Mesendoderm (in vitro differentiated cells): ENCODE data around the gene CUL9.

Experiments
- DNase-seq: peaks from one replicate; pipeline ENCODE4 v3.0.0; 2013
- H2AK5ac ChIP-seq: 2 replicates; pipeline ENCODE4 v1.6.1; 2013; ENCODE audit warnings: low read length, inconsistent platforms
- H2BK120ac ChIP-seq: 2 replicates; pipeline ENCODE4 v1.6.1; 2013; ENCODE audit warnings: low read depth, mild to moderate bottlenecking, low read length, moderate library complexity, mixed read lengths
- H2BK15ac ChIP-seq: replicated peaks from 2 replicates; pipeline ENCODE4 v1.6.1; 2013; ENCODE audit warnings: low read depth, mild to moderate bottlenecking, moderate library complexity
- H2BK5ac ChIP-seq: 2 replicates; pipeline ENCODE4 v1.6.1; 2013; ENCODE audit warnings: low read length, inconsistent platforms
- H3K18ac ChIP-seq: 2 replicates; pipeline ENCODE4 v1.6.1; 2013; ENCODE audit warnings: mild to moderate bottlenecking, low read length, mixed read lengths
- H3K23ac ChIP-seq: one replicate; pipeline ENCODE4 v1.6.1; 2013; ENCODE audit warnings: low read length
- H3K27ac ChIP-seq: 2 replicates; pipeline ENCODE4 v1.5.1; 2013; ENCODE audit warnings: low read depth, mild to moderate bottlenecking, inconsistent platforms, low read length, moderate library complexity
- H3K27me3 ChIP-seq: 2 replicates; pipeline ENCODE4 v1.6.1; 2013; ENCODE audit warnings: low read length, control low read depth, mild to moderate bottlenecking, inconsistent platforms; ENCODE audit not compliant: insufficient read depth, poor library complexity
- H3K36me3 ChIP-seq: 2 replicates; pipeline ENCODE4 v1.6.1; 2013; ENCODE audit warnings: low read length, inconsistent platforms; ENCODE audit not compliant: control insufficient read depth, insufficient read depth
- H3K4ac ChIP-seq: one replicate; pipeline ENCODE4 v1.6.1; 2013; ENCODE audit warnings: low read depth, mild to moderate bottlenecking, low read length, moderate library complexity
- H3K4me1 ChIP-seq: 2 replicates; pipeline ENCODE4 v1.6.1; 2013; ENCODE audit warnings: low read depth, low read length, inconsistent platforms; ENCODE audit not compliant: control insufficient read depth
- H3K4me2 ChIP-seq: 2 replicates; pipeline ENCODE4 v1.6.1; 2013; ENCODE audit warnings: low read length
- H3K4me3 ChIP-seq: 2 replicates; pipeline ENCODE4 v1.5.1; 2013; ENCODE audit warnings: mild to moderate bottlenecking, low read length
- H3K56ac ChIP-seq: one replicate; pipeline ENCODE4 v1.6.1; 2013; ENCODE audit warnings: low read length
- H3K79me1 ChIP-seq: 2 replicates; pipeline ENCODE4 v1.6.1; 2013; ENCODE audit warnings: low read length, inconsistent platforms
- H3K79me2 ChIP-seq: 2 replicates; pipeline ENCODE4 v1.6.1; 2013; ENCODE audit warnings: mild to moderate bottlenecking, low read length; ENCODE audit not compliant: control insufficient read depth, insufficient read depth
- H3K9ac ChIP-seq: 2 replicates; pipeline ENCODE4 v1.6.1; 2013; ENCODE audit warnings: low read length, inconsistent platforms
- H4K5ac ChIP-seq: one replicate; pipeline ENCODE4 v1.6.1; 2013; ENCODE audit warnings: low read length
- H4K8ac ChIP-seq: one replicate; pipeline ENCODE4 v1.6.1; 2013; ENCODE audit warnings: low read depth, mild to moderate bottlenecking, control low read depth, low read length, moderate library complexity
- WGBS: extraction: QIAGEN DNeasy Blood & Tissue Kit; methylation state at CpG from one replicate; pipeline ENCODE4 v1.1.7; 2013; ENCODE audit warnings: low lambda C conversion rate, missing lambda C conversion rate; ENCODE audit not compliant: insufficient coverage; ENCODE audit errors: extremely low coverage; 5-methylcytosine and 5-hydroxymethylcytosine counted together

The CUL9 gene

GRCh38 chr6:43254138-43254817 lies 72.3 kb downstream of the CUL9 start:
- Histone ChIP-seq H3K23ac (no peak overlapping the region), H3K4ac (no peak overlapping the region), H2BK15ac (no peak overlapping the region), H3K4me2 (no peak overlapping the region), H4K5ac (no peak overlapping the region), H3K27me3 (no peaks in the 10 kb centered on the region), H2AK5ac (no peak overlapping the region), H3K4me1 (no peaks in the 10 kb centered on the region), H3K18ac (no peak overlapping the region), H2BK5ac (no peak overlapping the region), H3K79me1 (no peaks in the 10 kb centered on the region), H2BK120ac (no peak overlapping the region), H3K56ac (no peak overlapping the region), H3K4me3 (no peak overlapping the region), H3K9ac (no peak overlapping the region), H4K8ac (no peak overlapping the region), H3K36me3 (no peaks in the 10 kb centered on the region), H3K79me2 (no peaks in the 10 kb centered on the region), H3K27ac (no peak overlapping the region)
- DNase-seq, result no peak
- no CpG with 5 or more reads among the region's 15 CpGs for WGBS

DNA sequence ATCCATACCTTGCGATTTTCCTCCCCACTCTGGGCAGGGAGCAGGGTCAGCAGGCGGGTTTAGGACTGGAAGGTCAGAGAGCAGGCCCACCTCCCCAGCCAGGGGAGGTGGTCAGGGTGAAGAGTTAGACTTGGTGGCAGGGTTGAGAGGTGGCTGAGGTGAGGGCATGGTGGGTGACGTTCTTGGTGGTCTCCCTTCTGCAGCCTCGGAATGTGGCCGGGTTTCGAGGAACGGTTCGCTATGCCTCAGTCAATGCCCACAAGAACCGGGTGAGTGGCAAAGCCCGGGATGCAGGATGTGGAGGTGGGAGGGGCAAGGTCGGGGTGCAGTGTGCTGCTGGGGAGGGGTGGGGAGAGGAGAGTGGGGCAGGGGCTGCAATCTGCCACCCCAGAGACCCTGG lies 72.8 kb downstream of the CUL9 start:
- no peak overlapping the region for H3K4me3 ChIP-seq
- DNase-seq, result no peak
- WGBS, result no CpG with 5 or more reads among the region's 11 CpGs
- no peaks in the 10 kb centered on the region for H3K79me1 ChIP-seq
- no peaks in the 10 kb centered on the region for H3K36me3 ChIP-seq
- no peak overlapping the region for H2BK15ac ChIP-seq
- no peak overlapping the region for H3K18ac ChIP-seq
- no peaks in the 10 kb centered on the region for H3K27me3 ChIP-seq
- H4K8ac ChIP-seq, result no peak overlapping the region
- H3K9ac ChIP-seq, result no peak overlapping the region
- no peak overlapping the region for H3K27ac ChIP-seq
- H3K79me2 ChIP-seq, result no peaks in the 10 kb centered on the region
- H2AK5ac ChIP-seq, result no peak overlapping the region
- H3K23ac ChIP-seq, result no peak overlapping the region
- H4K5ac ChIP-seq, result no peak overlapping the region
- H3K56ac ChIP-seq, result no peak overlapping the region
- H3K4me2 ChIP-seq, result no peak overlapping the region
- no peaks in the 10 kb centered on the region for H3K4me1 ChIP-seq
- H3K4ac ChIP-seq, result no peak overlapping the region
- no peak overlapping the region for H2BK5ac ChIP-seq
- H2BK120ac ChIP-seq, result no peak overlapping the region

DNA sequence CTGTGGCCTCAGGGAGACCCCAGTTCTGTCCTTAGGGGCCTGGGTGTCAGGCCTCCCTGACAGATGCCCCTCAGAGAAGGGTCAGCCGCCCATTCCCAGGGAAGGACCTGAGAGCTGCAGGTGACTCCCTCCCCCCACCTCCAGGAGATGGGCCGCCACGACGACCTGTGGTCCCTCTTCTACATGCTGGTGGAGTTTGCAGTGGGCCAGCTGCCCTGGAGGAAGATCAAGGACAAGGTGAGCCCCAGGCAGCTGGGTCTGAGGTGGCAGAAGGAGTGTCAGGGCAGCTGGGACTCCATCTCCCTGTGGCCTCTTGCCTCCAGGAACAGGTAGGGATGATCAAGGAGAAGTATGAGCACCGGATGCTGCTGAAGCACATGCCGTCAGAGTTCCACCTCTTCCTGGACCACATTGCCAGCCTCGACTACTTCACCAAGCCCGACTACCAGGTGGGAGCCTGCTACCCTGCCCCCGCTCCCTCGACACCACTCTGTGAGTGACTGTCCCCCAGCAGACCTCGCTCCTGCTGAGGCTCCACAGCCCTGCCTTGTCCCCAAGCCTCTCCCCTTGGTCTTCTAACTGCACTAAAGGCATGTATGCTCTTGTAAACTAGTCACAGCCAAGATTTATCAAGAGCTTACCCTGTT lies 73.5 kb downstream of the CUL9 start:
- no peak overlapping the region for H3K4me3 ChIP-seq
- no peak overlapping the region for H3K4ac ChIP-seq
- H2BK15ac ChIP-seq, result no peak overlapping the region
- DNase-seq, result no peak
- no peak overlapping the region for H3K23ac ChIP-seq
- H2AK5ac ChIP-seq, result no peak overlapping the region
- H3K4me1 ChIP-seq, result no peaks in the 10 kb centered on the region
- no peaks in the 10 kb centered on the region for H3K27me3 ChIP-seq
- H3K18ac ChIP-seq, result no peak overlapping the region
- H3K56ac ChIP-seq, result no peak overlapping the region
- H2BK120ac ChIP-seq, result no peak overlapping the region
- H3K4me2 ChIP-seq, result no peak overlapping the region
- no peak overlapping the region for H4K5ac ChIP-seq
- H3K27ac ChIP-seq, result no peak overlapping the region
- H3K36me3 ChIP-seq, result no peaks in the 10 kb centered on the region
- no peak overlapping the region for H3K9ac ChIP-seq
- no peaks in the 10 kb centered on the region for H3K79me2 ChIP-seq
- no peak overlapping the region for H2BK5ac ChIP-seq
- H3K79me1 ChIP-seq, result no peaks in the 10 kb centered on the region
- WGBS, result no CpG with 5 or more reads among the region's 11 CpGs
- no peak overlapping the region for H4K8ac ChIP-seq

DNA sequence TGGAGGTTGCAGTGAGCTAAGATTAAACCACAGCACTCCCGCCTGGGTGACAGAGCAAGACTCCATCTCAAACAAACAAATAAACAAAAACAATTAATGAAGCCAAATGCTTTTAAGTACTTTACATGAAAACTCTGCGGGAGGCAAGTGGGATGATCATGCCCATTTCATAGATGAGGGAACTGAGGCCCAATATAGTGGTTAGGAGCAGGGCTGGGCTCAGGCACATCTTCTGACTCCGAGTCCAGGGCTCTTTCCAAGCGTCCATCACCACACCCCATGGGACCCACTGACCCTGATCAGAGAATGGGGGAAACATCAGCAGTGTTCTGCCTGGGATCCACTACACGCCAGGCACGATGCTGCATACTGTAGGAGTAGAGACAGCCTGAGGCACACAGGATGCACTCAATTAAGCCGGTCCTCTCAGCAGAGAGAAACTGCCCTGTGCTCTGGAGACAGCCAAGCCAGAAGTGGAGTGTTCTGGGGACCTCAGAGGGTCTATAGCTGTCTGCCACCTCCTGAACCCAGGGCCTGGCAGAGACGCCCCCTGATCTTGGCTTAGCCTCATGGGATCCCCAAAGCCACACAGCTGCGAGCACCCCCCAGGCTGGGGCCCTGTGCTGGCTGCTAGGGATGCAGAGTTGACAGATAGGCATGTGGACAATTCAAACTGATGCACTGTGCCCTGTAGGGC lies 74.8 kb downstream of the CUL9 start:
- no peaks in the 10 kb centered on the region for H3K36me3 ChIP-seq
- H3K27me3 ChIP-seq, result no peaks in the 10 kb centered on the region
- H3K4me1 ChIP-seq, result no peaks in the 10 kb centered on the region
- H3K4ac ChIP-seq, result no peak overlapping the region
- no peak overlapping the region for H3K23ac ChIP-seq
- no peak overlapping the region for H3K56ac ChIP-seq
- H3K18ac ChIP-seq, result no peak overlapping the region
- H2AK5ac ChIP-seq, result no peak overlapping the region
- no peak overlapping the region for H2BK5ac ChIP-seq
- H3K4me2 ChIP-seq, result no peak overlapping the region
- H2BK15ac ChIP-seq, result no peak overlapping the region
- no peak overlapping the region for H3K27ac ChIP-seq
- H3K4me3 ChIP-seq, result no peak overlapping the region
- no peak overlapping the region for H4K5ac ChIP-seq
- H4K8ac ChIP-seq, result no peak overlapping the region
- no peak overlapping the region for H3K9ac ChIP-seq
- no CpG with 5 or more reads among the region's 9 CpGs for WGBS
- no peak overlapping the region for H2BK120ac ChIP-seq
- H3K79me2 ChIP-seq, result no peaks in the 10 kb centered on the region
- DNase-seq, result no peak
- H3K79me1 ChIP-seq, result no peaks in the 10 kb centered on the region

DNA sequence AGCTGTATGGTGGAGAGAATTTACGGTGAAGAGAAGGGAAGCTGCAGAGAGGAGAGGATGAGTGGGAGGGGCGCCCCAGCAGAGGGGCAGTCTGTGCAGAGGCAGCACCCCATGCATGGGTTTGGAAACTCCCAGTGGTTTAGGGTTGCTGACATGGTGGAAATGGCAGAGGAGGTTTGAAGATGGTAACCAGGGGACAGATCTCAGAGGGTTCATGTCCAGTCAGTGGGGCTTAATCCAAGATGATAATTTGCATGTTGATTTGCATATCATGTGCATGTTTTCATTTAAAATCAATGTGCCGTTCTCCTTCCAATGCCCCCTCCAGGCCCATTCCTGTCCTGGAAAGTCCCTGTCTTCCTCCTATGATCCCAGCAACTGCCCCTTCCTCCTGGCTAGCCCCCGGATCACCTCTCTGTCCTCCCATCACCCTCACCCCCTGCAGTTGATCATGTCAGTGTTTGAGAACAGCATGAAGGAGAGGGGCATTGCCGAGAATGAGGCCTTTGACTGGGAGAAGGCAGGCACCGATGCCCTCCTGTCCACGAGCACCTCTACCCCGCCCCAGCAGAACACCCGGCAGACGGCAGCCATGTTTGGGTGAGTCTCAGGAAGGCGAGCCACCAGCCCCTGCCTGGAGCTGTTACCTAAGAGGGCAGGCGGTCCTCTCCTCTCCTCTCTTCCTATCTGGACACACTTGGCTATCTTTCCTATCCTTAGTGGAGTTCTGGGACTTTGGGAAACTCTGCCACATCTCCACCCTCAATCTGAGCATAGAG lies 75.6 kb downstream of the CUL9 start:
- no peak for DNase-seq
- H4K8ac ChIP-seq, result no peak overlapping the region
- no peaks in the 10 kb centered on the region for H3K79me2 ChIP-seq
- H3K18ac ChIP-seq, result no peak overlapping the region
- H2BK5ac ChIP-seq, result no peak overlapping the region
- peak overlapping the region; percentile 15 for H3K56ac ChIP-seq
- H3K9ac ChIP-seq, result no peak overlapping the region
- H3K36me3 ChIP-seq, result no peaks in the 10 kb centered on the region
- no peak overlapping the region for H3K4ac ChIP-seq
- no peak overlapping the region for H3K23ac ChIP-seq
- WGBS, result no CpG with 5 or more reads among the region's 12 CpGs
- no peaks in the 10 kb centered on the region for H3K27me3 ChIP-seq
- no peak overlapping the region for H2BK120ac ChIP-seq
- H4K5ac ChIP-seq, result no peak overlapping the region
- H3K4me2 ChIP-seq, result no peak overlapping the region
- H3K27ac ChIP-seq, result no peak overlapping the region
- no peak overlapping the region for H2BK15ac ChIP-seq
- no peaks in the 10 kb centered on the region for H3K79me1 ChIP-seq
- H2AK5ac ChIP-seq, result no peak overlapping the region
- no peak overlapping the region for H3K4me3 ChIP-seq
- H3K4me1 ChIP-seq, result no peaks in the 10 kb centered on the region
